ENCODE measurements around the gene PLCB3.

The PLCB3 gene

GRCh38 chr11:64253481-64253880 is 2.2 kb downstream of the PLCB3 start:
- no peak for TF ChIP-seq CTCF (IDR thresholded peaks at IDR 0.05; ENCODE audit: low read depth, low read length)
- in situ Hi-C loops (cut with HindIII; ENCODE audit: low sequenced_read_pairs): no loop called here
- DNase-seq (ENCODE audit: low read depth, low spot score): no peak
- H3K4me3 ChIP-seq (ENCODE audit: low read depth, low read length): no peak overlapping the region

DNA sequence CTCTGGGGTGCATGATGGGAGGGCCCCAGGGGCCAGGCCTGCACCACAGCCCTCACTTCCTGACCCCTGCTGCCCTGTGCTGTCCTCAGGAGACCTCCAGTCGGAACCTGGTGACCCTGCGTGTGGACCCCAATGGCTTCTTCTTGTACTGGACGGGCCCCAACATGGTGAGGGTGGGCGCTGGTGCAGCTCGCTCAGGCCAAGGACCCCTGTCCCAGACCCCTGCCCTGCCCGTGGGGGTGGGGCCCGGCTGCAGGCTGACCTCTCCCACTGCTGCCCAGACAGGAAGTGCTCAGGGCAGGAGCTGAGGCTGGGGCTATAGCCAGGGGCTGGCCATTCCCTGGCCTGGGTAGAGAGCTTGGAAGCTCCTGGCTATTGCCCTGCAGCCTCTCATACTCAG is 3.0 kb downstream of the PLCB3 start:
- DNase-seq (ENCODE audit: low read depth, low spot score): no peak
- in situ Hi-C loops (cut with HindIII; ENCODE audit: low sequenced_read_pairs): no loop called here
- TF ChIP-seq CTCF (IDR thresholded peaks at IDR 0.05; ENCODE audit: low read depth, low read length): no peak
- H3K4me3 ChIP-seq (ENCODE audit: low read depth, low read length): no peak overlapping the region

DNA sequence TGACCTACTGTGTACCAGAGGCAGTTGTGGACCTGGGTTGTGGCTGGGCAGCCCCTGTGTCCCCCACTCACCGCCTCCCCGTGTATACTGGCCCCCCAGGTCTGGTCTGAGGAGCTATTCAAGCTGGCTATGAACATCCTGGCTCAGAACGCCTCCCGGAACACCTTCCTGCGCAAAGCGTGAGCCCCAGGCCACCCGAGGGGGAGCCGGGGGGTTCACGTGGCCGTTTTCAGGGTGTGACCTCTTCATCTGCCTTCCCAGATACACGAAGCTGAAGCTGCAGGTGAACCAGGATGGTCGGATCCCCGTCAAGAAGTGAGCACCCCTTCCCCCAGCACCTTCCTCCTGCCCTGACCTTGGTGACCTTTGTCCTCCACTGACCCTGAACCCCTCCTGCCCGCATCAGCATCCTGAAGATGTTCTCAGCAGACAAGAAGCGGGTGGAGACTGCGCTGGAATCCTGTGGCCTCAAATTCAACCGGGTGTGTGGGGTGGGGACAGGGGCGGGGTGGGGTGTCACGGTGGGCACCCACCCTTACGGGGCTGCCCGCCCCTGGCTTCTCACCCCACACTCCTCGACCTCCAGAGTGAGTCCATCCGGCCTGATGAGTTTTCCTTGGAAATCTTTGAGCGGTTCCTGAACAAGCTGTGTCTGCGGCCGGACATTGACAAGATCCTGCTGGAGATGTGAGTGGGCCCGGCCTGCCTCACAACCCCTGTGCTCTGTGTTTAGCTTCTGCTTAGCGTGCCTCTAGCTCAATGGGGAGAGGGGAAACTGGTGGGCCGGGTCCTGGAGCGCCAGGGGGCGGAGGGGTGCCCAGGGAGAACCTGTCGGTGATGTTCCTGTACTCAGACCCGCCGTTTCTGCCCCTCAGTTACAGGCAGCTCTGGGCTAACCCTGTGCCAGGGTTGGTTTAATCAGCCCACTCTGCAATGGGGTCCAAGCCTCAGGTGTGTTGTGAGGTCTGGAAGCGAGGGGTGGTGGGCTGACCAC is 4.1 kb downstream of the PLCB3 start:
- in situ Hi-C loops (cut with HindIII; ENCODE audit: low sequenced_read_pairs): no loop called here

GRCh38 chr11:64256300-64256699 is 5.0 kb downstream of the PLCB3 start:
- DNase-seq (ENCODE audit: low read depth, low spot score): no peak
- TF ChIP-seq CTCF (IDR thresholded peaks at IDR 0.05; ENCODE audit: low read depth, low read length): no peak
- no peak overlapping the region for H3K4me3 ChIP-seq (ENCODE audit: low read depth, low read length)
- in situ Hi-C loops (cut with HindIII; ENCODE audit: low sequenced_read_pairs): no loop called here

More for the DNA sequence above, 4.1 kb downstream of the PLCB3 start:
- TF ChIP-seq CTCF (IDR thresholded peaks at IDR 0.05; ENCODE audit: low read depth, low read length): no peak
- no peak for DNase-seq (ENCODE audit: low read depth, low spot score)
- no peak overlapping the region for H3K4me3 ChIP-seq (ENCODE audit: low read depth, low read length)

GRCh38 chr11:64258356-64258755 is 7.0 kb downstream of the PLCB3 start:
- H3K4me3 ChIP-seq (ENCODE audit: low read depth, low read length): no peak overlapping the region
- DNase-seq (ENCODE audit: low read depth, low spot score): no peak
- in situ Hi-C loops (cut with HindIII; ENCODE audit: low sequenced_read_pairs): no loop called here
- no peak for TF ChIP-seq CTCF (IDR thresholded peaks at IDR 0.05; ENCODE audit: low read depth, low read length)

DNA sequence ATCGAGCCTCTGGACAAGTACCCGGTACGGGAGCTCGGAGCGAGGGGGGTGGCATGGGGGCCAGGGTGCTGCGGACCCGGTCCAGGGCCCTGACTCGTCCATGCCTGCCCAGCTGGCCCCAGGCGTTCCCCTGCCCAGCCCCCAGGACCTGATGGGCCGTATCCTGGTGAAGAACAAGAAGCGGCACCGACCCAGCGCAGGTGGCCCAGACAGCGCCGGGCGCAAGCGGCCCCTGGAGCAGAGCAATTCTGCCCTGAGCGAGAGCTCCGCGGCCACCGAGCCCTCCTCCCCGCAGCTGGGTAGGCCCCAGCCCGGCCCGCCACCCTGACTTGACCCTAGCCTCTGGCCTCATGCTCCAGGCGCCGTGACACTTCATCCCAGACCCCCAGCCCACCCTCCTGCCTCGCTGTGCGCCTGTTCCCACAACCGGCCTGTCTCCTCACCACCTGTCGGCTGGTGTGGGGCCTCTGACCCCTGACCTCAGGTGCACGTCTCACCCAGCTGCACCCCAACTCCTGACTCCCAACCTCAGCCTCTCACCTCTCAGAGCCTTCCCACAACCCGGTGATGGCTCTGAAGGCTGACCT is 7.7 kb downstream of the PLCB3 start:
- DNase-seq (ENCODE audit: low read depth, low spot score): no peak
- in situ Hi-C loops (cut with HindIII; ENCODE audit: low sequenced_read_pairs): no loop called here
- H3K4me3 ChIP-seq (ENCODE audit: low read depth, low read length): no peak overlapping the region
- TF ChIP-seq CTCF (IDR thresholded peaks at IDR 0.05; ENCODE audit: low read depth, low read length): no peak
